ENCODE measurements around the gene RAMACL. TPM values are rescaled to one million over a fixed set of nuclear protein-coding genes. Genes with fewer than 3 reads are reported as not detected.

The RAMACL gene
- total and polyA plus RNA-seq, 2 of the 4 experiments (the other 2 are of a cell fraction): 0.46 to 0.90 TPM

DNA sequence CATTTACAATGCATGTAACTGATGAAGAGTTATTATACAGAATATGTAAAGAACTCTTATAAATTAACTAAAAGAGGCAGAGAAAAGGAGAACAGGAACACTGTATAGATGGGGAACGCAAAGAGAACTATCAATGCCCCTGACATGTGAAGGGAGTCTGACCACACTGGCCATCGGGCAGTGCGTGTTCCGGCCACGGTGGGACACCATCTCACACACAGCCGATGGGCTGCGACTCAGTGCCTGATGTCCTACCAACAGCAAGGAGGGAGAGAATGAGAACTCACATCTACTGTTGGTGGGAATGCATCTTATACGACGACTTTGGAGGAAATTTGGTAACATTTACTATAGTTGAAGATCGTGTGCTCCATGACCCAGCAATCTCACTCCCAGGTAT, 15.5 kb upstream of the RAMACL start:
- no peak overlapping the region for H3K56ac ChIP-seq (ENCODE audit: extremely low read depth, insufficient read depth, low read length)
- CTCF ChIA-PET: no interaction called here
- no peak overlapping the region for H3K4ac ChIP-seq (ENCODE audit: low read depth, low read length)
- H3K36me3 ChIP-seq (ENCODE audit: control insufficient read depth, insufficient read depth, low read length): peaks cover 11% of the 10 kb centered on the region; the same call in 1 of the 2 replicates
- no peak overlapping the region for H2BK20ac ChIP-seq (ENCODE audit: low read depth, low read length)
- in situ Hi-C loops (cut with MboI; ENCODE audit: low sequenced_read_pairs) (no loop called here), dilution Hi-C loops (cut with HindIII; ENCODE audit: low sequenced_read_pairs, unreplicated experiment) (no loop called here), intact Hi-C loops (cut with micrococcal nuclease) (no loop called here)
- H2BK5ac ChIP-seq (ENCODE audit: low read depth, low read length, poor library complexity, severe bottlenecking): no peak overlapping the region
- H3K9me1 ChIP-seq (ENCODE audit: insufficient read depth, low read length): peaks cover 33% of the 10 kb centered on the region
- no peak overlapping the region for H4K8ac ChIP-seq (ENCODE audit: low read depth in 2 of 2, low read length in 2 of 2)
- POLR2A ChIA-PET (ENCODE audit: unreplicated experiment): no interaction called here
- H4K20me1 ChIP-seq (ENCODE audit: insufficient read depth, low read length): no peaks in the 10 kb centered on the region
- no peak for ATAC-seq (ENCODE audit: low read depth)
- H3K4me2 ChIP-seq (ENCODE audit: low read depth, low read length): no peak overlapping the region
- H4K5ac ChIP-seq (ENCODE audit: low read depth, low read length): peak overlapping the region; percentile 48; the same call in 1 of the 2 replicates
- no peak for DNase-seq
- no peak overlapping the region for H4K91ac ChIP-seq (ENCODE audit: insufficient read depth, low read depth, low read length)
- H3K9me3 ChIP-seq (ENCODE audit: control insufficient read depth, insufficient read depth, low read length): no peaks in the 10 kb centered on the region
- 0 out of 2 replicates have a peak overlapping the region, but pooled peaks have one; percentile 5 for H2BK120ac ChIP-seq (ENCODE audit: low read depth, low read length)
- H2AFZ ChIP-seq (replicated peaks; ENCODE audit: low read length, poor library complexity): no peak overlapping the region
- H3K4me3 ChIP-seq (ENCODE audit: insufficient read depth, low read depth, low read length): no peak overlapping the region
- H3K27ac ChIP-seq (ENCODE audit: insufficient read depth, low read length): no peak overlapping the region
- peaks cover 54 to 71% of the 10 kb centered on the region in 2 experiments for H3K79me1 ChIP-seq (ENCODE audit: low read depth in 1 of 2, low read length in 2 of 2)
- H3K4me1 ChIP-seq (ENCODE audit: control insufficient read depth, insufficient read depth, low read length): peaks cover 33% of the 10 kb centered on the region
- H2AK9ac ChIP-seq (replicated peaks; ENCODE audit: low read depth, low read length, poor library complexity): no peak overlapping the region
- BruUV-seq (replicated peaks): no TSS peak
- peak overlapping the region; percentile 17; the same call in 1 of the 2 replicates for H3K18ac ChIP-seq (ENCODE audit: low read depth, low read length)
- no peak overlapping the region for H3K23ac ChIP-seq (ENCODE audit: low read depth, low read length)
- WGBS, 2 experiments (ENCODE audit: extremely low coverage in 2 of 2, insufficient read length in 1 of 2): no CpG with 5 or more reads among the region's 10 CpGs
- H2AK5ac ChIP-seq (ENCODE audit: low read depth, low read length): peak overlapping the region; percentile 85; the same call in 1 of the 2 replicates
- no peak overlapping the region for H3K14ac ChIP-seq (replicated peaks; ENCODE audit: low read depth, low read length)
- no peak overlapping the region for H3K9ac ChIP-seq (ENCODE audit: low read depth, low read length)
- H2BK15ac ChIP-seq (ENCODE audit: low read depth, low read length): no peak overlapping the region; the same call in 2 of the 3 replicates
- TF ChIP-seq CHD1 (IDR thresholded peaks at IDR 0.05; ENCODE audit: low read depth, low read length): no peak
- TF ChIP-seq RCOR1 (IDR thresholded peaks at IDR 0.05; ENCODE audit: insufficient replicate concordance, low read length): no peak
- no peak for TF ChIP-seq RAD21 (IDR thresholded peaks at IDR 0.05; ENCODE audit: low read length)
- no peak for TF ChIP-seq MAFK (IDR thresholded peaks at IDR 0.05; ENCODE audit: low read depth, low read length)
- TF ChIP-seq, protein P1, sequence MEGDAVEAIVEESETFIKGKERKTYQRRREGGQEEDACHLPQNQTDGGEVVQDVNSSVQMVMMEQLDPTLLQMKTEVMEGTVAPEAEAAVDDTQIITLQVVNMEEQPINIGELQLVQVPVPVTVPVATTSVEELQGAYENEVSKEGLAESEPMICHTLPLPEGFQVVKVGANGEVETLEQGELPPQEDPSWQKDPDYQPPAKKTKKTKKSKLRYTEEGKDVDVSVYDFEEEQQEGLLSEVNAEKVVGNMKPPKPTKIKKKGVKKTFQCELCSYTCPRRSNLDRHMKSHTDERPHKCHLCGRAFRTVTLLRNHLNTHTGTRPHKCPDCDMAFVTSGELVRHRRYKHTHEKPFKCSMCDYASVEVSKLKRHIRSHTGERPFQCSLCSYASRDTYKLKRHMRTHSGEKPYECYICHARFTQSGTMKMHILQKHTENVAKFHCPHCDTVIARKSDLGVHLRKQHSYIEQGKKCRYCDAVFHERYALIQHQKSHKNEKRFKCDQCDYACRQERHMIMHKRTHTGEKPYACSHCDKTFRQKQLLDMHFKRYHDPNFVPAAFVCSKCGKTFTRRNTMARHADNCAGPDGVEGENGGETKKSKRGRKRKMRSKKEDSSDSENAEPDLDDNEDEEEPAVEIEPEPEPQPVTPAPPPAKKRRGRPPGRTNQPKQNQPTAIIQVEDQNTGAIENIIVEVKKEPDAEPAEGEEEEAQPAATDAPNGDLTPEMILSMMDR (conservative IDR thresholded peaks at IDR 0.05; ENCODE audit: low read depth, low read length): no peak
- no peak for TF ChIP-seq FOS (IDR thresholded peaks at IDR 0.05; ENCODE audit: low read depth, low read length)
- TF ChIP-seq NFE2L2 (IDR thresholded peaks at IDR 0.05; ENCODE audit: low read depth, low read length): no peak
- TF ChIP-seq MAZ (IDR thresholded peaks at IDR 0.05; ENCODE audit: borderline replicate concordance, low read depth, low read length): no peak
- TF ChIP-seq, protein P2, sequence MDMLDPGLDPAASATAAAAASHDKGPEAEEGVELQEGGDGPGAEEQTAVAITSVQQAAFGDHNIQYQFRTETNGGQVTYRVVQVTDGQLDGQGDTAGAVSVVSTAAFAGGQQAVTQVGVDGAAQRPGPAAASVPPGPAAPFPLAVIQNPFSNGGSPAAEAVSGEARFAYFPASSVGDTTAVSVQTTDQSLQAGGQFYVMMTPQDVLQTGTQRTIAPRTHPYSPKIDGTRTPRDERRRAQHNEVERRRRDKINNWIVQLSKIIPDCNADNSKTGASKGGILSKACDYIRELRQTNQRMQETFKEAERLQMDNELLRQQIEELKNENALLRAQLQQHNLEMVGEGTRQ (IDR thresholded peaks at IDR 0.05; ENCODE audit: low read depth, low read length): no peak
- no peak for TF ChIP-seq BHLHE40 (IDR thresholded peaks at IDR 0.05; ENCODE audit: low read depth, low read length)
- no peak for TF ChIP-seq RFX5 (IDR thresholded peaks at IDR 0.05; ENCODE audit: low read depth, low read length)
- no peak for TF ChIP-seq MXI1 (IDR thresholded peaks at IDR 0.05; ENCODE audit: borderline replicate concordance, low read depth, low read length)
- no peak for TF ChIP-seq POLR2A (IDR thresholded peaks at IDR 0.05; ENCODE audit: low read depth, low read length)
- TF ChIP-seq, protein P3, sequence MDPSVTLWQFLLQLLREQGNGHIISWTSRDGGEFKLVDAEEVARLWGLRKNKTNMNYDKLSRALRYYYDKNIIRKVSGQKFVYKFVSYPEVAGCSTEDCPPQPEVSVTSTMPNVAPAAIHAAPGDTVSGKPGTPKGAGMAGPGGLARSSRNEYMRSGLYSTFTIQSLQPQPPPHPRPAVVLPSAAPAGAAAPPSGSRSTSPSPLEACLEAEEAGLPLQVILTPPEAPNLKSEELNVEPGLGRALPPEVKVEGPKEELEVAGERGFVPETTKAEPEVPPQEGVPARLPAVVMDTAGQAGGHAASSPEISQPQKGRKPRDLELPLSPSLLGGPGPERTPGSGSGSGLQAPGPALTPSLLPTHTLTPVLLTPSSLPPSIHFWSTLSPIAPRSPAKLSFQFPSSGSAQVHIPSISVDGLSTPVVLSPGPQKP (IDR thresholded peaks at IDR 0.05; ENCODE audit: borderline replicate concordance, low read depth, low read length): no peak
- TF ChIP-seq SMC3 (IDR thresholded peaks at IDR 0.05; ENCODE audit: low read depth, low read length): no peak
- no peak for TF ChIP-seq CEBPB (IDR thresholded peaks at IDR 0.05; ENCODE audit: low read depth, low read length)
- no peaks in the 10 kb centered on the region for H3K27me3 ChIP-seq (ENCODE audit: control insufficient read depth, insufficient read depth, low read length)

All from IMR-90 (cell line).